Stimulated activated CD4-positive, alpha-beta T cell treated with anti-CD3 and anti-CD28 coated beads, Interleukin-1b, Interleukin-23, amount 100 ng/mL, for 4 hours (primary cell): Measurements from ENCODE around the gene CCDC197.

Experiments
- DNase-seq, 2 donors: peaks; one replicate each; pipeline ENCODE4 v3.0.0-alpha.2; 2020; ENCODE audit warnings: low read depth in 2 of 2

The CCDC197 gene

GRCh38 chr14:94043111-94043755 is 46.1 kb downstream of the CCDC197 start:
- DNase-seq, result no peak

GRCh38 chr14:94043756-94044475 is 46.8 kb downstream of the CCDC197 start:
- DNase-seq, result no peak

DNA sequence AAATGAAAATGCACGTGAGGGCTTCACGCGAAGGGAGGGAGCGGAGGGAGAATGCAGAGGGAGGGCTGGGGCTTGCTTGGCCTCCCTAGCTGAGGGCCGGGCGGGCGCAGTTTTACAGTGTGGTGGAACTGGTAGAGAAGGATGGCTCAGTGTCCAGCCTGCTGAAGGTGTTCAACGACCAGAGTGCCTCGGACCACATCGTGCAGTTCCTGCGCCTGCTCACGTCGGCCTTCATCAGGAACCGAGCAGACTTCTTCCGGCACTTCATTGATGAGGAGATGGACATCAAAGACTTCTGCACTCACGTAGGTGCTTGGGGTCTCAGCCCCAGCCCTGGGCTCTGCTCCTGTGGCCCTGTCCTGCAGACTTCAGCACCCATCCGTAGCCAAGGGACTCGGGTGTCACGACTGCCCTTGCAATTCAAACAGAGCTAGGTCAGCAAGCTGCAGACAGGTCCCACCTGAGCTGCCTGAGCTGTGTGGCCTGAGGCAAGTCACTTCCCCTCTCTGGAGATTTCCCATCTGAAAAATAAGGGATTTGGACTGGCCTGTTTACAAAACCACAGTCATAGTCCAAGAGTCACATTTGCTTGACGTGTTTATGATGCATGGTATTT is 47.5 kb downstream of the CCDC197 start:
- no peak for DNase-seq

GRCh38 chr14:94045101-94045500 is 48.0 kb downstream of the CCDC197 start:
- no peak for DNase-seq

DNA sequence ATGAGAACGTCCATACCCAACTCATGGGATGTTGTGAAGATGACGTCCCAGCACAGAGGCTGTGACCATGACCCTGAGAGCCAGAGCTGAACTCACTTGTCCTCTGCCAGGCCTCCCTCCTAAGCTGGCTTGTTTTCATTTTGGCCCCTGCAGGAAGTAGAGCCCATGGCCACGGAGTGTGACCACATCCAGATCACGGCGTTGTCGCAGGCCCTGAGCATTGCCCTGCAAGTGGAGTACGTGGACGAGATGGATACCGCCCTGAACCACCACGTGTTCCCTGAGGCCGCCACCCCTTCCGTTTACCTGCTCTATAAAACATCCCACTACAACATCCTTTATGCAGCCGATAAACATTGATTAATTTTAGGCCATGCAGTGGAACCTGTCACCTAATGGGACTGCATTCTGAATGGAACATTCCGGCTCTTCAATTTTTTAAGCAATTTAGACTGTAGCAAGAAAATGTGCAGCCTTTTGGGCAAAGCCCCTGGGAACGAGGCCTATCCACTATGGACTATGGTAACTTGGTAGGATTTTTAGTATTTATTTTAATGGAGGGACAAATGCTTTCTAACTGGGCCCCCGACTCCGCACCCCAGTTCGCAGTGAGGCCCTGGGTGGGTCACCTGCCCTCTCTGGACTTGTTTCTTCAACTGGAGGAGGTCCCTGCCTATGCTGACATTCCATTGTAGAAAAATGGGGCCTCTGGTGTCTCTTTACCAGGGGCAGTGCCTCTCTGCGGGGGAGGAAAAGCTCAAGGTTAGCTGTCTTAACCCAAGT is 48.7 kb downstream of the CCDC197 start:
- DNase-seq, result no peak

DNA sequence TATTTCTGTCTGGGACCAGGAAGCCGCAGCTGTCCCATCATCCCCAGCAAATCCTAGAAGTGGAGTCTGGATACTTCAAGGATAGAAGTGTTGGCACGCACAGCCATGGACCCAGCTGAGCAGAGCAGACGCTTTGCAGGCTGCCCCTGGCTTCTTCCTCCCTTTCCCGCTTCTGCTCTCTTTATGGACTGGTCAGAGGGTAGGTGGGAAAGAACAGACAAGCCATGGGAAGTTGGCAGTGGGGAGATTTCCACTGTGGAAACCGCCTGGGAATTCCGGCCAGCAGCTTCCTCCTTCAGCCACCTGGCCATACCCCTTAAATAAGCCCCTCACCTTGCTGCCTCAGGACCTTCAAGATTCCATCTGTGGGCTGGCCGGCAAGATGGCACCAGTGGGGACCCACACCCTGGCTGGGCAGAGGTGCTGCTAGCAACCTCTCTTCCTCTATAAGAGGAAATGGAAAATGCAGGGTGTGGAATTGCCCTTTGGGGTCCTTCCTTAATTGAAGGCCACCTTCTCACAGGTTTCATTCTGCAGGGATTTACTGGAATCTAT is 49.7 kb downstream of the CCDC197 start:
- no peak for DNase-seq

- no peak for DNase-seq
These were observed 50.5 kb downstream of the CCDC197 start for GRCh38 chr14:94047581-94047980.

- no peak for DNase-seq
These were observed 51.9 kb downstream of the CCDC197 start for GRCh38 chr14:94048691-94049624.

GRCh38 chr14:94049625-94050023 is 52.5 kb downstream of the CCDC197 start:
- no peak for DNase-seq

DNA sequence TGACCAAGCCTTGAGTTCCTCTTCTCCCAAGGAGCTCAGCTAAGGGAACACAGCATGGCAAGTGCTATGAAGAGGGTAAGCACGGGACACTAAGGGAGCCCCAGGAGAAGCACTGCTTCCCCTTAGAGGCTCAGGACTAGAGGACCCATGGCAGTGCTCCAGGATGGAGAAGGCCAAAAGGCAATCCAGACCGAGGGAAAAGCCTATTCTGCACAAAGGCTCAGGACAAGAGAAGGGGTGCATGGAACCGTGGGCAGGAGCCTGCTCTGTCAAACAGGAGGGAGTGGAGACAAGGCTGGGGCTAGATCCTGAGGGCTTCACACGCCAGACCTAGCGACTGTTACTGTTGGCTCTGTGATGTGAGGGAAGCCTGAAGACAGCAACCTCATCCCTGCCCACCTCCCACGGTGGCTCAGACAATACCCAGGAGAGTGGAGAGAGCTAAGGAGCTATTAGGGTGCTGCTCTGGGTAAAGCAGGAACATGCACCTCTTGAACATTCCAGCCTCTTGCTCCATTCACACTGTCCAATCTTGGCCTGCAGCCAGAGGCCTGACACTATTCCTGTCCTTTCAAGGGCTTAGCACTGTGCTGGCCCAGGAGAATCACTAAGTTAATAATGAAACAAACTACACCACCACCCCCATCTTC is 53.3 kb downstream of the CCDC197 start:
- no peak for DNase-seq

DNA sequence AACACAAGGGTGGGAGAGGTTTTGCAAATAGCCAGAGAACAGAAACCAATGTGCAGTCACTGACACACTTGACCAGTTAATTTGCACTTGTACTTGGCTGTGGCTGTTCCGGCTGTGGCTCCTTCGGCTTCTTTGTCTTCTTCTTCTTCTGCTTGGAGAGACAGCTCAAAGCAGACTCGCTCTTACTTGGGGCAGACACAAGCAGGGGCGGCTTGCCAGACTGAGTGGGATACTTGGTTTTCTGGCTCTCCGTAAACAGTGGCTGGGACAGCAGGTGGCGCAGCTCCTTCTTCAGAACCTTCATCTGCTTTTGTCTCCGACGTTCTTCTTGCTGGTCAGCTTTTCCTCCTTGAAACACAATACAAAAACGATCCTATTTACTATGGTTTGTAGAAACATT is 54.0 kb downstream of the CCDC197 start:
- DNase-seq, result no peak

GRCh38 chr14:94051779-94052178 is 54.7 kb downstream of the CCDC197 start:
- no peak for DNase-seq

GRCh38 chr14:94052199-94052598 is 55.1 kb downstream of the CCDC197 start:
- DNase-seq, result no peak

DNA sequence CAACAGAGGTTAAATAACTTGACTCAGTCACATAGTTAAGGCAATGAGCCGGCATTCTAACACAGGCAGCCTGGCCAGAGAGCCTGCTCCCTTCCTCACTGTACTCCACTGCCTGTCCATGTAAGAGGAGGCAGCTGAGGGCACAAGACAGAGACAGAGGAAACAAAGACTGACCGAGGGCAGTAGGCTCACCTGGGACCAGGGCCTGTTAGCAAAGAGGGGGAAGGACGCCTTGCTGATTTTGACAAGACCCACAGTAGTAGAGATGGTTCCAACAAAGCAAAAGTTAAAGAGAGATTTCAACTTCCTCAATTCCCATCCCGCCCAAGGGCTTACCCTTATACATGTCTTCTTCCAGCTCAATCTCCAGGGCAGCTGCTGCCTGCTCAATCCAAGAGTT is 55.6 kb downstream of the CCDC197 start:
- no peak for DNase-seq

DNA sequence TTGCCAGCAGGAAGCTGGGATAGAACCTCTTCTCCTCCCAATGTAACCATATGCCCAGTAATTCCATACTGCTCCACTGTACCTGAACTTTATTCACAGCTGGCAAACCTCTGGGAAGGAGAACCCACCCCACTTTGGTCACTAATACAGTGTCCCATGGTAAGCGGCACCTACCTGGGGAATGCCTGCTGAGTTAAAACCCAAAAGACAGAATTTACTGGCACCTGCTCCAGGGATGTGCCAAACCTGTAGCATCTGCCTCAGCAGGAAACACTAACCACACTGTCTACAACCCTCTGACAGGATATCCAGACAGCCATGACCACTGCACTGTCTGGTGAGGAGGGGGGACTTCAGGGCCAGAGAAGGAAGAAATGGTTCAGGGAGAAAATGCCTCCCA is 57.3 kb downstream of the CCDC197 start:
- no peak for DNase-seq

- DNase-seq, result no peak
These were observed 57.8 kb downstream of the CCDC197 start for GRCh38 chr14:94054936-94055335.

DNA sequence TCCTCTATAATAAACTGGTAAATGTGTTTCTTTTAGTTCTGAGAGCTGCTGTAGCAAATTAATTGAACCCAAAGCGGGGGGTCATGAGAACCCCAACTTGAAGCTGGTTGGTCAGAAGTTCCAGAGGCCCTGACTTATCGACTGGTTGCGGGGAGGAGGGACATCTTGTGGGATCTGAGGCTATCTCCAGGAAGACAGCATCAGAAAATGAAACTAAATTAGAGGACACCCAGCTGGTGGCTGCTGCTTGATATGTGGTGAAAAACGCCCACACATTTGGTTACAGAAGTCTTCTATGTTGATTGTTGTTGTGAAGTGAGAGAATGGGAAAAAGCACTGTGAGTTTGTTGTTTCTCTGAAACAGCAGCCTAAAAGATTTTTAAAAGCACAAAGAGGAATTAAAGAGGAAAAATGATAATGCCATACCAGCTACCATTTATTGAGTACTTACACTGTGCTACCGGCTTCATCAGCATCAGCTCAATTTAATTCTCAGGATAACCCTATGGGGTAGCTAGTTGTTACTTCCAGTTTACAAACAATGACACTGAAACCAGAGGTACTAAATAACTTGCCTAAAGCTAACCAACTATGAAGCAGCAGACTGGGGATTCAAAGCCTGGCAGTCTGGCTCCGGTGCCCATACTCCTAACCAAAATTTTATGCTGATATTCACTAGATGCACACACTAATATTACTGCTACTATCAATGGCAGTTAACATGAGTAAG is 59.6 kb downstream of the CCDC197 start:
- no peak for DNase-seq

- no peak for DNase-seq
These were observed 61.1 kb downstream of the CCDC197 start for GRCh38 chr14:94058128-94058673.
